HFF-Myc (cell line): ENCODE data around the gene RNF215.

Experiments
- DNase-seq: peaks from one replicate; pipeline ENCODE4 v3.0.0-alpha.2; 2011; ENCODE audit warnings: low read depth; ENCODE audit errors: extremely low read depth
- H3K4me3 ChIP-seq: replicated peaks from 2 replicates; pipeline ENCODE4 v1.5.1; 2011; ENCODE audit warnings: low read depth, mild to moderate bottlenecking, control low read depth, low read length
- CTCF ChIP-seq: IDR thresholded peaks from 2 replicates; pipeline ENCODE4 v1.5.1; 2012; ENCODE audit warnings: mild to moderate bottlenecking, low read depth, low read length, control low read depth; ENCODE audit errors: missing control alignments

RNF215 gene

GRCh38 chr22:30334646-30335045, 52.6 kb downstream of the RNF215 start:
- no peak overlapping the region for H3K4me3 ChIP-seq
- no peak for TF ChIP-seq CTCF
- no peak for DNase-seq

GRCh38 chr22:30333707-30334087, 53.5 kb downstream of the RNF215 start:
- H3K4me3 ChIP-seq, result no peak overlapping the region
- TF ChIP-seq CTCF, result no peak
- no peak for DNase-seq

- TF ChIP-seq CTCF, result no peak
- no peak for DNase-seq
- H3K4me3 ChIP-seq, result no peak overlapping the region
These were observed 54.1 kb downstream of the RNF215 start for GRCh38 chr22:30332994-30333706.

- DNase-seq, result no peak
- TF ChIP-seq CTCF, result no peak
- H3K4me3 ChIP-seq, result no peak overlapping the region
These were observed 54.7 kb downstream of the RNF215 start for GRCh38 chr22:30332551-30332950.
